HTERT RPE-1 (cell line): ENCODE results near the gene REPIN1.

Experiments
- in situ Hi-C: fragments of 300-500 bp; cut with MboI; formaldehyde crosslinking; loops from 4 replicates; pipeline ENCODE4 v1.14.3; 2020; ENCODE audit warnings: low sequenced_read_pairs

REPIN1 gene

DNA sequence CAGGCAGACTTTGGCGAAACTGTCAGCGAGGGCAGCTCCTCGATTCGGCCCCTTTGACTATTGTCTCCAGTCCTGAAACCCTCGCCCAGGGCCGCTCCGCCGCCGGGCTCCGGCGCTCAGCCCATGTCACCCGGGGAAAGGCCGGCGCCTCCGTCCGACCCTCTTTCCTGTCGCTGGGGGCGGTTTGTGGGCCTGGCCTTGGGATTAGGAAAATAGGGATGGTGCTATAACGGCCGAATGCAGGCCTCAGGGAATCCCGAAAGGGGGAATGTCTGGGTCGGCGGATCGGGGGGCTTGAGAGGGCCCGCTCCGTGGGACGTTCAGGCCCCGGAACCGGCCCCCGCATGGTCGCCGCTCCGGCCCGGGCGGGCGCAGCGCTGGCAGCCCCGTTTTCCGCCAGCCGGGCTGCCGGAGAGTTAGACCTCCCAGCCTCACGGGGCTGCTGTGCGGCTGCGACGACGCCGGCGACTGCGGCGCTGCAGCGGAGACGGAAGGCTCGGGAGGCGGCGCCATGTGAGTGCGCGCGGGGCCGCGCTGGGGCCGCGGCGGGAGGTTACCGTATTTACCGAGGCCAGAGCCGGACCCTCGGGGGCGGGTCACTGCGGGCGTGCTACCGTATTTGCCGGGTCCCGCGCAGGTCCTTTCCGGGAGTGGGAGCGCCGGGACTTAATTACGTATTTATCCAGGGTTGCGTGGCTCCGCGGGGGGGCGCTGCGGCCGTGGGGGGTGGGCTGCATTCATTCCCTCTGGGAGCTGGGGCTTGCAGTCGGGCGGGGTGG is 36.4 kb downstream of the REPIN1 start:
- in situ Hi-C loops = no loop called here

DNA sequence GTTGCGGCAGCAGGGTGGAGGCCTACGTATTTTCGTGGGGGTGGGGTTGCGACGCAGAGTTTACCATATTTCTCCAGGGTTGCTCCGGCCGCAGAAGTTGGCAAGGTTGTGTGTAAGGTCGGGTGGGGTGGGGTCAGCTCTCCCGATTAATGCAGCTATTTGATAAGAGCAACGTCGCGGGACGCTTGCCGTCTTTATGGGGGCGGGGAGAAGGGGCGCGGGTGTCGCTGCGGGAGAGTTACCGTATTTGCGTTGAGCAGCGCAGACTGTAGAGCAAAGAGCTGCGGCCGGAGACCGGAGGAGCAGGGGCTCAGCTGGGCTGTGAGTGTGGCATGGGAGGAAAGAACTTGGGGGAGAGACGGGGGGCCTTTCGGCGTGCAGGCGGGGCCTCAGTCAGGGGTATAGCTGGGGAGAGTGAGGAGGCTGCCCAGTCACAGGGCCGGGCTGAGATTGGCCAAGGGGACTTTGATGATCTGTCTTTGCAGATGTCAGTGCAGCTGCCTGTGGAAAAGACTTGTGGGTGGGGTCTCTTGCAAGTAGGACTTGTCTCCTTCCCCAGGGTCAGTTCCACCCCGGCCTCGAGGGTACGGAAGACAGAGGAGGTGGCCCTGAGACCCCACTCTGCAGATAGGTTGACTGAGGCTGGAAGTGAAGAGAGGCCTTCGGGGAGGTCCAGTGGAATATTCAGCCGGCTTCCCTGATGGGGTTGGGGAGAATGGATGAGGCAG is 37.1 kb downstream of the REPIN1 start:
- in situ Hi-C loops = no loop called here

DNA sequence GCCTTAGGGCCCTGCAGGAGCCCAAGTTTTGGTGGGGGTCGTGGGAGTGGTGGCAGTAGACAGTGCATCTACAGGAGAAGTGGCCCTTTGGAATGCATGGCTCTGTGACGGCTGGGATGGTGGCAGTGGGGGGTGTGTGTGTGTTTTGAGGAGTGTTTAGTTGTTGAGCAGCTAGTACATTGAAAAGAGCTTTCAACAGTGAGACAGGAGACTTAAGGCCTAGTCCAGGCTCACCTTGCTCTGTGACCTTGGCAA is 37.6 kb downstream of the REPIN1 start:
- in situ Hi-C loops = no loop called here

DNA sequence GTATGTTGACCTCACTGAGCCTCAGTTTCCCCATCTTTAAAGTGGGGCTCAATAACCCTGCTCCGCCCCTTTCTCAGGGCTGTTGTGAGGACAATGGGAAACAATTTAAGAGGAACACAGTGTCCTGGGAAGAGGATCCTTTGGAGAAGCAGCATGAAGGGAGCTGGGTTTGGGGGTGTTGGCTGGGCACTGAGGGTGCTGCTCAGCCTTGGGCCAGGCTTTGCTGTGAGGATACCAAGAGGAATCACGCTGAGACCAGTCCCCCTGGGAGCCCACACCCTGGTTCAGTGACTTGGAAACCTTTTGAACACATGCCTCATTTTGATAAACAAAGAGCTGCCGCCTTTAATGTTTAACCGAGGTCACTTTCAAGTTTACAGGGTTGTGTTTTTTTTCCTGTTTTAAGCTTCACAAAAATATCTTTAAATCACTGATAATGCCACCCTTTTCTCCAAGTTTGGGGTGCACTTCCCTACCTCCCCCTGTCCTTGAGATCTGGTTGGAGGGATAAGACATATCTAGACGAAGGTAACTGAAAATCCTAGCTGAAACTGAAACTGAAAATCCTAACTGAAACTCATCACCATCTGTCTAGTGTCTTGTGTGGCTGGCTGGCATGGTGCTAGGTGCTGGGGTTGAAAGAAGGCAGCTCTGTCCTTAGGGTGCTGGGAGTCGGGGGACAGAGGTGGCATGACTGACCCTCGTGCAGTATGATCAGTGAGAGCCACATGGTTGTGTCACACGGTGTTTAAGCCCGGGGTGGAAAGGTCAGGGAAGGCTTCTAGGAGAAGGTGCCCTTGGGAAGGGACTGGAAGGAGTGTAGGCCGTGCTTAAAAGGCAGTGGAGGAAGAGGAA is 38.2 kb downstream of the REPIN1 start:
- in situ Hi-C loops = no loop called here

DNA sequence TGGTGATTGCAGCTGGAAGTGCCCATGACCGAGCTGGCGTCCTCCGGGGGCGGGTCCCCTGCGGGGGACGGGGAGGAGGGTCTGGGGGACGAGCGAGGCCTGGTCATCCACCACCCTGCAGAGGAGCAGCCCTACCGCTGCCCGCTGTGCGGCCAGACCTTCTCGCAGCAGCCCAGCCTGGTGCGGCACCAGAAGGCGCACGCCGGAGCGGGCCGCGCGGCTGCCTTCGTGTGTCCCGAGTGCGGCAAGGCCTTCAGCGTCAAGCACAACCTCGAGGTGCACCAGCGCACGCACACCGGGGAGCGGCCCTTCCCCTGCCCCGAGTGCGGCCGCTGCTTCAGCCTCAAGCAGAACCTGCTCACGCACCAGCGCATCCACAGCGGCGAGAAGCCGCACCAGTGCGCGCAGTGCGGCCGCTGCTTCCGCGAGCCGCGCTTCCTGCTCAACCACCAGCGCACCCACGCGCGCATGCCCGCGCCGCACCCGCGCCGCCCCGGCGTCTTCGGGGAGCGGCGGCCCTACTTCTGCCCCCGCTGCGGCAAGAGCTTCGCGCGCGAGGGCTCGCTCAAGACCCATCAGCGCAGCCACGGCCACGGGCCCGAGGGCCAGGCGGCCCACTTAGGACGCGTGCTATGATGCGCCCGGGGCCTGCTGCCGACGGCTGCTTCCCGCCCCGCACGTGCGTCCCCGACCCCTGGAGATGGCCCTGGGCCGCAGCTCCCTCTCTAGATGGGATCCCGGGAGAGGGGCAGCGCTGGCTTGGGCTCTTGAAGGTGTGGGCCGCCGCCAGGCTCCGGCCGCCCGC is 39.2 kb downstream of the REPIN1 start:
- in situ Hi-C loops = no loop called here

DNA sequence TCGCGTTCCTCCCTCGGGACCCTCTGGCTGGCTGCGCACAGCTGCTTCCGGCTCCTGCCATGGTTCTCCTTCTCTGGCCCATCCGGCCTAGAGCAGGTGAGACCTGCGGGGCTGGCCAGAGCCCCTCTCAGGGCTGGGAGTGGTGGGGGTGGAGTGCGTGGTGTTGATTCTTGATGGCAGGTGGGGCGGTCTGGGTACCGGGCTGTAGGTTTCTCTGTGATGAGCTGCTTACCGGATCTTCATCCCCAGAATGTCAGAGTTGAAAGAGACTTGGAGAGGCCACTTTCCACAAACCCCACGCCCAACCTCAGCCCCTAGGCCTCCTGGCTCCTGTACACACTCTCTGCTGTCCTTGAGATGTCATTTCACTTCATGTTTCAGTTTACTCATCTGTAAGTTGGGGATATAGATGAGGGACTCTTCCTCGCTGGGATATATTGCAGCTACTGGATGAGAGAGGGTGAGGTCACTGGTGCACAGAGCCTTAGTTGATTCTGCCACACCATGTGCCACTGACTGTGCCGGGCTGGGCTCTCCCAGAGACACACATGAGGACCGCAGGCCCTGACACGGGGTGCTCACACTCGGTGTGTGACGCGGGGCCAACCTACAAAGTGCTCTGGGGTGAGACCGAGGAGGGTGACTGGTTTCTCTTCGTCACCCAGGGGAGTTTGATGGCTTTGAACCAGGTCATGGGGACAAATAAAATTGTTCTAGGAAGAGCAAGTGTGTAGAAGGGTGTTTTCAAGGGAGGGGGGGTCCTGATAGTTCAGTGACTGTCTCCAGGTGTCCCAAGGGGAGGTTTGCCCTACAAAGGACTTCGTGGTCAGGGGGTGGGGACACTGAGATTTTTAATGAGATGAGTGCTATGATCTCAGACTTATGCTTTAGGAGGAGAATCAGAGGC is 40.0 kb downstream of the REPIN1 start:
- in situ Hi-C loops = no loop called here

DNA sequence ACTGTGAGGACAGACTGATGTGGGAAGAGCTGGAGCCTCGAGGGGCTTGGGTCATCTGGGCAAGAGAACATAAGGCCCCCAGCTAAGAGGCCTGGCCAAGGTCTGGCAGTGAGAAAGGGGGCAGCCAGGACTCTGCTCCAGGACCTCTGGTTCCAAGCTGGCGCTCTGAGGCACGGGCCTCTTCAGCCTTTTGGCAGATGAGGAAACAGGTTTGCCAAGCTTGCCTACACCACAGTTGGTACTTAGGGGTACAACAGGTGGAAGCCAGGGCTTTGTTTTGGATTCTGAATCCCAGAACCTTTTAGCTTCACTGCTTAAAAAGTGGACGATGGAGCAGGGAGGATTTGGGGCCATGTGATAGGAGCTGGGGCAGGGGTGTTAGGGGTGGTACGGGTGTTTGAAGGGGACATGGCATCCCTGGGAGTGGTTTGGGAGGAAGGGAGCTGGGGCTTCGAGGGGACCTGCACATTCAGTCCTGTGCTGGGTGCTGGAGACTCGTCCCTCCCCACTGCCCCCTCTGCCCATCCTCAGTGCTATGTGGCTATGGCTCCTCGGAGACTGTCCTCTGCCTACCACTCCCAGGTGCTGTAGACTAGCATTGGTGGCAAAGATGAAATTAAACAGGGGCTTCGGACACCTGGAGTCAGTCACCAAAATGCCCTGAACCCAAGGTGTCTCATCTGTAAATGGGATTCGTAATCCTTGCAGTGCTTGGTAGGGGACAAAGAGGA is 40.8 kb downstream of the REPIN1 start:
- in situ Hi-C loops = no loop called here

DNA sequence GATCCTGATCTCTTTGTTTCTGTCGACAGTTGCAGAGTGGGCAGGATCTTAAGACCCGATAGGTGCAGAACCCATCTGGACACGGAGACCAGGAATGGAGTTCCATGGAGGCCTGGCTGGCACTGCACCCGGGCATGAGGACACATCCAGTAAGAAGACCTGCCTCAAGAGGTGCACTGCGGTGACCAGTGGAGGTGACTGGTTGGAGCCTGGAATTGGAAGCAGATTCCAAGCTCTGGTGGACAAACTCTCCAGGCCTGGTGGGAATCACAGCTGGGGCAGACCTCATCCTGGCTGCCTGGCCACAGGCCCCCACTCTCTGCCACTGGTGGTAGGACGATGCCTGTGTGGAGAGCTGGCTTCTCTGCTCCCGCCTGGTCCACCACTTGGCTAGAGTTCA is 41.5 kb downstream of the REPIN1 start:
- in situ Hi-C loops = no loop called here

DNA sequence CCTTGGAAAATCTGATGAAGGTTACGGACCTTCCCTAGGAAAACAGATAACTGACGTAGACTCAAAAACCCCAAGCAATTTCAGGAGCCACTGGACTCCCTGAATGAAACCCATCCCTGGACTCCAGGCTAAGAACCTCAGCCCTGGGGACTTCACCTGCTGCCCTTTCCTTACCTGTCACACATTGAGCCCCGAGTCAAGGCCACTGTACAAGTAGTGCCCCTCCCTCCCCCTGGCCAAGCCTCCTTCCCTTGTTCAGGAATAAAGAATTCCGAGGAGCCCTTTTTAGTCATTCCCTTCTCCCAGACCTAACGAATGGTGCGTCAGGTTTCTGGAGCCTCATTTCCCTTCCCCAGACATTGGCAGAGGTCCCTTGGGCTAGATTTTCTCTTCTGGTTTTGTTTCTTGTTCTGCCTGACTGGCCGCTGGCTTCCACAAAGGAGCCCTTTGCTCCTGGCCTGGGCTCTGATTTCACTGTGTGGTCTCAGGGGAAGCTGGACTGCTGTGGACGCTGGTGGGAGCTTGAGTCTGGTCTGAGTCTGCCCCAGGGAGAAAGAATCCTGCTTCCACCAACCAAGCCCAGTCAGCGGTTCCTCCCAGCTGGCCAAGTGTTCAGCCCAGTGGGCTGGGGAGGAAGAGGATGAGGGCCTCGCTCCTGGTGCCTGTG is 42.2 kb downstream of the REPIN1 start:
- in situ Hi-C loops = no loop called here

DNA sequence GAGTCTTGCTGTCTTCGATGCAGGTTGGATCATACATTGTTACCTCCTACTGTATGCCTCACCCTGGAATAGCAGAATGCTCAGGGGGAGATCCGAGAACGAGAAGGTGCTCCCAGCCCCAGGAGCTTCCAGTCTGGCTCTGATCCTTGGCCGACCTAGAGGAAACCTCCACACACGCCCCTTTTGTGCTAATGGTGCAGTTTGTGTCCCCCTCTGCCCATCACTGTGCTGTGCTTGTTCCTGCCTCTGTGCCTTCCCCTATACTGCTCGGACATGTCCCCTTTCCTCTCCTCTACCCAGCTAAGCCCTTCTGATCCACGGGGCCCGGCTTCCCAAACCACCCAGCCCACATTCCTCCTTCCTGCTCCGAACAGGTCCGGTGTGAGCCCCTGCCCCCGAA is 43.0 kb downstream of the REPIN1 start:
- in situ Hi-C loops = no loop called here

DNA sequence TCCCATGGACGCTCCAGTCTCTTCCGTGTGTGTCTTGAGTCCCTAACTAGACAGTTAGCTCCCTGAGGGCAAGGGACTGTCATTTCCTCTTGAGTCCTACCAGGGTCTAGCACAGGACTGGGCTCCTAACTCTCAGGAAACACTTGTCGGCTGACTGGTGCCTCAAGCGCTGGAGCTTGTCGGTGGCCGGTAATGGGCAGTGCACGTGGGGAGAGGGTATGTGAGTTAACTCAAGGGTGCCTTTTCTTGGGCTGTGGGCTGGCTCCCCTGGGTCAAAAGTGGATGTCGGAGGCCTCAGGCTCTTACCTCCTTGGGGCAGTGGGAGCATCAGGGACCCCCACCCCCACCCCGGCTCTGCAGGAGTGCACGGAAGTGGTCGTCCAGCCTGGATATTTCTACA is 43.4 kb downstream of the REPIN1 start:
- in situ Hi-C loops = no loop called here

DNA sequence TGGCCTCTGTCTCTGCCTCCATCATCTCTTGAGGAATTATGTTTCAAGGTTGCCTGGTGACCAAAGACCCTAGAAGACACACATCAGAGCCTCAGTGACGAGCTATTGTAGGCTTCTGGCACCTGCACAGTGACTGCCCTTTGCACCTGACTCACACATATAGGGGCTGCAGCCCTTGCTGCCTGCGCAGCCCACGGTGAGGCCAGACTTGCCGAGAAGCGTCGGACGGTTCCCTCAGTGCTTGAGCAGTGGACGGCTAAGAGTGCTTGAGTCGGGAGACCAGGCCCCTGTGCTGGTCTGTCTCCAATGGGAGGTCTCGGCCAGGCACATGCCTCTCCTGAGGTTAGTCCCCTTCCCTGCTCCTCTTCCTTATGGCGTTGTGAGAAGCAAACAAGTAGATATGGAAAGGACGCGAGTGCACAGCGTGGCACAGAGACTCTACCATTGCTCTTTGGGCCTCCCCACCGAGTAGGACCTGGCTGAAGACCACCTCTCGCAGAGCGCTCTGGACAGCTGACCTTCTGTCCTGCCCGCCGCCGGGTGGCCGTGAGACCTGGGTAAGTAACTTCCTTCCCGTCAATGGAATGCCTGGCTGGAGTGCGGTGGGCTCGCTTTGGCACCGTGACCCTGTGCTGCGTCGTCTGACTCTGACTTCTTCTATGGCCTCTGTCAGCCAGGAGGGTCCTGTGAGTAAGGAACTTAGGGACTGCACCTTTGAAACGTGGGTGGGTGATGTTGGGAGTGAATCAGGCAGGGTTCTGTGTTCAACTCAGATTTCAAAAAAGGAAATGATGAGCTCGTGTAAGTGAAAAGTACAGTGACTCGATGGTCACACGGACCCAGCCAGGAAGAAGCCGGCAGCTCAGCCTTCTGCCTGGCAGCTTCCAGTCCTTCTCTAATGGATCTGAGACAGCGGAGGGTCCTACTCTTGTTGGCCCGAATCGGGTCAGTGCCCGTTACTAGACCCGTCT is 44.2 kb downstream of the REPIN1 start:
- in situ Hi-C loops = no loop called here

DNA sequence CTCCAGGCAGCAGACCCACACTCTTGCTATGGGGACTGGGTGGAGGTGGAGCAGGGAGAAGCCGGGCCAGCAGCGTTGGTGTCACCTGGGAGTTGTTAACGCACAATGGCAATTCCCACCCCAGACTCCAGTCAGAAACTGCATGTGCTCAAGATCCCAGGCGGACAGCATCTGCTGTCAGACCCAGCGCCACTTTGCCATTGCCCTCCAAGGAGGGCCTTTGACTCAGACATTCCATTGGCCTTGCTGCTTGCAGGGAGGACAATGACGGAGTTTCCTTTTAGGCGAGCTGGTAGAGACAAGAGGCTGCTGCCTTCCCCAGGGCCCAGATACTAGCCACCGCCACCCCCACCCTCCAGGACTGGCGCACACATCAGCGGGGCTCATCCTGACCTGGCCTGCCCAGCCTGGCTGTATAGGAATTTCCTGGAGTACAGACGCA is 45.0 kb downstream of the REPIN1 start:
- in situ Hi-C loops = no loop called here

DNA sequence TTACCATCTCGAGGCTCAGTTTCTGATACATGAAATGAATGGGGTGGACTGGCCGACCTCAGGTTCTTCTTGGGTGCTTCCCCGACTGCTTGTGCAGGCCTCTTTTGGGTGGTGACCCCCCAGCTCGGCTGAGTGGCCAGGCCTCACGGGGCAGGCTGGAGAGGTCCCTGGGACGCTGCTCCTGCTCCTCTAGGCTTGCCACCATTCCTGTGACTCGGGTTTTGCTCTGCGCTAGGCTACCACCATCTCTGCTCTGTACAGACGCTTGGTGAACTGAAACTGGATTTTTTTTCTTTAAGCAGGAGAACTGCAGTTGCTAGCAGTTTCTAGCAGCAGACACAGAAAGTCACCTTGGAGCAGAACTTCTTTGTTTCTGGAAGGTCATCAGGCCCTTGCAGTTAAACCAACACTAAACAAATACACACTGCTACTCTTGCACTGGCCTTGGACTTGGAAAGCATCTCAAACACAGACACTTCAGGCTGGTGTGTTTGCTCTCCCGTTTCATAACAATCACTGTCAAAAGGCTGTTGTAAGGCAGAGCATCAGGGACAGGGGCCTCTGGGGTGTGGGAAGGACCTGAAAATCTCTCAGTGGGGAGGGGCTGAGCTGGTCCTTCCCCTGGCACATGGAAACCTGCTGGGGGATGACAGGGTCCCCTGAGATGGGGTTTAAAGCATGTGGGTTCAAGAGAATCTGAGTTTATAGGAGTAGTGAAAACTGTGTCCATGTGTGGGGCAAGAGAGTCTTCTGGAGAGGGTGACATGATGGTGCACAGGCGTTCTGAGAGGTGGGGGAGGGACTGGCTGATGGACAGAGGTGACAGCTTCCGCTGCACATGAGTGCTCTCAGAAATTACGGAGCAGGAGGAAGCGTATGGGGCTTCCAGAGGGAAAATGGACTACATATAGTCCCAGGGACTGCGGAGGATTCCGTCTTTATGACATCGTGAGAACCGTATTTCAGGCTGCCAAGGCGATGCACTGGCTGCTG is 46.8 kb downstream of the REPIN1 start:
- in situ Hi-C loops = no loop called here

DNA sequence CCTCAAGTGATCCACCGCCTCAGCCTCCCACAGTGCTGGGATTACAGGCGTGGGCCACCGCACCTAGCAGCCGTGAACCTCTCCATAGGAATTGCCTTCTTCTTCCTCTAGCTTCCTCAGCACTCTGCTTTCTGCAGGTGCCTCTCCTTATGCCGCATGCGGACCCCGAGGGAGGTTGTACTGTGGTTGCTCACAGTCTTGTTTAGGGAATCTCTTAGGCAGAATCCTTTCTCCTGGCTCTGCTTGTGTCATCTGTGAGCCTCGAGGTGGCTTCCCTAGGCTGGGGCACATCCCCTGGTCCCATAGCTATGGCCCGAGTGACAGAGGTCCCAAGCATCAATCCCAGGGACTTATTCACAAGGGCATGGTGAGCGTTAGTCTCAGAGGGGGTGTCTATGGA is 48.6 kb downstream of the REPIN1 start:
- in situ Hi-C loops = no loop called here

DNA sequence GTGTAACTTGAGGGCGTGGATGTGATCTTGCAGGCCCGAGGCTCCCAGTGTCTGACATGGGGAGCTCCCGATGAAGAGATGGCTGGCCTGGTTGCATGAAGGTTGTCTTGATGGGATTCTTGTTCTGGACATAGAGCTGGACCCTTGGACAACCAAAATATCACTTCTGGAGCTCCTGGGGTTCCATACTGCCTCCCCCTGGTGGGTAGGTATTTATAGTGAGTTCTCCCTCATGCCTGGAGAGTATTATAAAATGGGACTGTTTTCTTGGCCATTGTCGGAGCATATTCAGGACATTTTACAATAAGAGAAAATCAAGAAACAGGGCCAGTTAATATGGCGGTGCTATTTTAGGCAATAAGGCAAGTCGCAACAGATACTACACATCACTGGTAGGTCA is 49.2 kb downstream of the REPIN1 start:
- in situ Hi-C loops = no loop called here
